Esophagus muscularis mucosa (tissue), 3 donors: ENCODE data around the gene TM4SF18.

Experiments used
- EP300 ChIP-seq: sonication (generic); formaldehyde crosslinking; IDR thresholded peaks from one replicate; pipeline ENCODE4 v1.6.1; 2017; ENCODE audit warnings: antibody characterized with exemption
- POLR2AphosphoS5 ChIP-seq, 2 donors: sonication (generic); formaldehyde crosslinking; IDR thresholded peaks; one replicate each; pipeline ENCODE4 v1.6.1; 2017; ENCODE audit warnings: antibody characterized with exemption in 2 of 2

GRCh38 chr3:149343951-149344350, 10.5 kb upstream of the TM4SF18 start:
- no peak for TF ChIP-seq EP300
- no peak for TF ChIP-seq POLR2AphosphoS5 (IDR thresholded peaks at IDR 0.05)
